Activated CD4-positive, alpha-beta T cell treated with anti-CD3 and anti-CD28 coated beads, Interleukin-2, amount 10 ng/mL, durations not matched to agents 7 days and 5 days (primary cell): ENCODE results near the gene SUPT20HL2. TPM values are rescaled to one million over a fixed set of nuclear protein-coding genes. Genes with fewer than 3 reads are reported as not detected.

Source experiments
- CTCF ChIA-PET: fragments of 350-600 bp; sonication (Branson Sonifier 250); formaldehyde crosslinking; loops from one replicate; lab custom pipeline; 2021; ENCODE audit warnings: antibody characterized with exemption; lab: Charles Lee
- POLR2A ChIA-PET: fragments of 350-600 bp; sonication (Branson Sonifier 250); formaldehyde crosslinking; loops from one replicate; lab custom pipeline; 2021; ENCODE audit warnings: antibody characterized with exemption; lab: Charles Lee
- DNase-seq: peaks from one replicate; pipeline ENCODE4 v3.0.0-alpha.2; 2020
- H3K27ac Mint-ChIP-seq: one replicate; pipeline ENCODE4 v1.8.0; 2021; ENCODE audit warnings: mild to moderate bottlenecking, moderate library complexity, mixed read lengths
- H3K27me3 Mint-ChIP-seq: one replicate; pipeline ENCODE4 v1.8.0; 2021; ENCODE audit warnings: mixed read lengths
- H3K36me3 Mint-ChIP-seq: one replicate; pipeline ENCODE4 v1.8.0; 2021; ENCODE audit warnings: low read depth, mixed read lengths
- H3K4me1 Mint-ChIP-seq: one replicate; pipeline ENCODE4 v1.8.0; 2021; ENCODE audit warnings: mixed read lengths
- H3K4me3 Mint-ChIP-seq: one replicate; pipeline ENCODE4 v1.8.0; 2021; ENCODE audit warnings: mild to moderate bottlenecking, moderate library complexity, mixed read lengths
- H3K9me3 Mint-ChIP-seq: one replicate; pipeline ENCODE4 v1.8.0; 2021; ENCODE audit warnings: mixed read lengths
- total RNA-seq, 2 experiments: library from RNA; stranded (reverse); gene quantifications; one replicate each; pipeline ENCODE4 v1.2.3, GENCODE V29; 2021

The SUPT20HL2 gene
- total RNA-seq, 2 experiments from 2014 or later: not detected

DNA sequence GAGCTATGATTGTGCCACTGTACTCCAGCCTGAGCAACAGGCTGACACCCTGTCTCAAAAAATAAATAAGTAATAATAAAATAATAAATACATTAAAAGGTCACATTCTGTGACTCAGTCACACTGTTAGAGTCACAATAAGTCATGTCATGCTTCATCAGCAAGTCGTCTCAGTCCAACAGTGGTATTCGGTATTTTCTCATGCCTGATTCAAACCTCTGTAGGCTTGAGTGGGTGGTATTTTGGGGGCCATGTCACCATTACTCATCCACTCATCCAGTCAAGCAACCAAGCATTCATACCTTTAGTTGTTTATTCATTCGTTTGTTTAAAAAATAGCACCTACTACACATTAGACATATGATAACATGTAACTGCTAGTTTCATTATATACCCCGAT is 46.9 kb downstream of the SUPT20HL2 start:
- Mint-ChIP-seq H3K9me3 (peaks cover 4% of the 10 kb centered on the region), H3K36me3 (no peaks in the 10 kb centered on the region), H3K4me1 (peaks cover 16% of the 10 kb centered on the region), H3K27ac (no peak overlapping the region), H3K27me3 (peaks cover 2% of the 10 kb centered on the region), H3K4me3 (no peak overlapping the region)
- POLR2A ChIA-PET: no interaction called here
- CTCF ChIA-PET: no interaction called here
- no peak for DNase-seq

DNA sequence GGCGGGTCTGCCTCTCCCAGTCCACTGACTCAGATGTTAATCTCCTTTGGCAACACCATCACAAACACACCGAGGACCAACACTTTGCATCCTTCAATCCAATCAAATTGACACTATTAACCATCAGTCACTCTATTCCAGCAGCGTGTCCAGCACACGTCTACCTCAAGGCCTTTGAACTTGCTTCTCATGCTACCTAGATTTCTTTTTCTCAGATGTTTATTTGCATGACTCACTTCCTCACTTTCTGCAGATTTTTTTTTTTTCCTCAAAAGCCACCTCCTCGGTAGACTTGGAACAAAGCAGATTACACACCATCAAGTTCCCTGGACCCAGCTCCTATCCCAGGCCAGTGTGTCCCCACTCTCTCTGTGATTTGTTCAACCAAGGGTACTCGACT is 49.5 kb downstream of the SUPT20HL2 start:
- peaks cover 2% of the 10 kb centered on the region for H3K27me3 Mint-ChIP-seq
- no peaks in the 10 kb centered on the region for H3K36me3 Mint-ChIP-seq
- ChIA-PET CTCF (interaction anchor here (0.6 kb wide), 1 partner anchor 412 kb away, joined by 3 read pairs; no protein-coding TSS in a partner anchor), POLR2A (no interaction called here)
- peaks cover 29% of the 10 kb centered on the region for H3K4me1 Mint-ChIP-seq
- no peak overlapping the region for H3K27ac Mint-ChIP-seq
- no peaks in the 10 kb centered on the region for H3K9me3 Mint-ChIP-seq
- H3K4me3 Mint-ChIP-seq: no peak overlapping the region
- no peak for DNase-seq

DNA sequence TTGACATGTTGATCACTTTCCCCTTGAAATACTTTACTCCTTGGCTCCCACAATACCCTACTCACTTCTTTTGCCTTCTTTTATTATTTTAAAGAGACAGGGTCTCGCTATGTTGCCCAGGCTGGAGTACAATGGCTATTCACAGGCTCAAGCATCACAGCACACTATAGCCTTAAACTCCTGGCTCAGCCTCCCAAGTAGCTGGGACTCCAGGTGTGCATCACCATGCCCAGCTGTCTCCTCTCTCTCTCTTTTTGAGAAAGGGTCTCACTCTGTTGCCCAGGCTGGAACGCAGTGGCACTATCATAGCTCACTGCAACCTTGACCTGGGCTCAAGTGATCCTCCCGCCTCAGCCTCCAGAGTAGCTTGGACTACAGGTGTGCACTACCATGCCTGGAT is 51.6 kb downstream of the SUPT20HL2 start:
- no peaks in the 10 kb centered on the region for H3K9me3 Mint-ChIP-seq
- H3K27ac Mint-ChIP-seq: no peak overlapping the region
- POLR2A ChIA-PET: no interaction called here
- H3K36me3 Mint-ChIP-seq: no peaks in the 10 kb centered on the region
- CTCF ChIA-PET: interaction anchor here (1.7 kb wide), 1 partner anchor 11 kb away, joined by 7 read pairs; no protein-coding TSS in a partner anchor
- no peak overlapping the region for H3K4me3 Mint-ChIP-seq
- DNase-seq: no peak
- H3K4me1 Mint-ChIP-seq: peaks cover 29% of the 10 kb centered on the region
- H3K27me3 Mint-ChIP-seq: no peaks in the 10 kb centered on the region

Other genes with a start within 250 kb of the SUPT20HL2 start
- gene ZFX, start 164.3 kb downstream of the SUPT20HL2 start, total RNA-seq: 10 to 100 TPM; 44.6 to 46.0 TPM
- gene SUPT20HL1, start 46.6 kb upstream of the SUPT20HL2 start, total RNA-seq: not detected
- gene PDK3, start 151.2 kb upstream of the SUPT20HL2 start, total RNA-seq: 10 to 100 TPM; 28.2 to 31.4 TPM